Ishikawa (cell line): Measurements from ENCODE around the gene FRMD5.

Source experiments
- CEBPB ChIP-seq: IDR thresholded peaks from 2 replicates; pipeline ENCODE4 v1.6.1; 2012
- EGR1 ChIP-seq: IDR thresholded peaks from 2 replicates; pipeline ENCODE4 v1.6.1; 2012
- EP300 ChIP-seq: IDR thresholded peaks from 2 replicates; pipeline ENCODE4 v1.6.1; 2012; ENCODE audit warnings: borderline replicate concordance
- MAX ChIP-seq: IDR thresholded peaks from 2 replicates; pipeline ENCODE4 v1.6.1; 2012
- NFIC ChIP-seq: IDR thresholded peaks from 2 replicates; pipeline ENCODE4 v1.6.1; 2012
- RAD21 ChIP-seq: IDR thresholded peaks from 2 replicates; pipeline ENCODE4 v1.6.1; 2012; ENCODE audit warnings: low read depth
- TAF1 ChIP-seq: IDR thresholded peaks from 2 replicates; pipeline ENCODE4 v1.6.1; 2012; ENCODE audit warnings: low read depth, mild to moderate bottlenecking
- TEAD4 ChIP-seq: IDR thresholded peaks from 2 replicates; pipeline ENCODE4 v1.6.1; 2012
- USF1 ChIP-seq: IDR thresholded peaks from 2 replicates; pipeline ENCODE4 v1.6.1; 2012
- YY1 ChIP-seq: IDR thresholded peaks from 2 replicates; pipeline ENCODE4 v1.6.1; 2012; ENCODE audit warnings: low read depth

GRCh38 chr15:44035781-44036699, 159.0 kb downstream of the FRMD5 start:
- TF ChIP-seq MAX (no peak), EP300 (no peak), USF1 (no peak), NFIC (no peak), TAF1 (no peak), EGR1 (no peak), TEAD4 (no peak), RAD21 (no peak), YY1 (no peak), CEBPB (no peak)
